NCI-H187 treated with DMSO at 0.1 percent for 48 hours (cell line): Measurements from ENCODE around the gene VN1R5.
"Not testable (repeated sequence)": the region's sequence is repeated elsewhere in the genome, so short reads cannot be mapped to it uniquely, and the experiment has no call there.

Experiments
- DNase-seq: peaks from one replicate; lab custom pipeline; 2025; lab: John Stamatoyannopoulos, UW

VN1R5 gene

GRCh38 chr1:247255772-247256171 is at the start of gene VN1R5:
Gene VN1R5 (plus strand): TSS chr1:247256072.
- not testable (repeated sequence) for DNase-seq

- no peak for DNase-seq
Measured at GRCh38 chr1:247209396-247209795, 46.5 kb upstream of the VN1R5 start.

GRCh38 chr1:247210062-247210375 is 45.9 kb upstream of the VN1R5 start:
- DNase-seq = no peak

GRCh38 chr1:247210376-247211117 is 45.3 kb upstream of the VN1R5 start:
- DNase-seq = peak; percentile 53

GRCh38 chr1:247211339-247211738 is 44.5 kb upstream of the VN1R5 start:
- DNase-seq = no peak

GRCh38 chr1:247212012-247212411 is 43.9 kb upstream of the VN1R5 start:
- no peak for DNase-seq

GRCh38 chr1:247212627-247213617 is 43.0 kb upstream of the VN1R5 start:
- DNase-seq = no peak

GRCh38 chr1:247216261-247216660 is 39.6 kb upstream of the VN1R5 start:
- no peak for DNase-seq

- no peak for DNase-seq
Measured at GRCh38 chr1:247218121-247218651, 37.7 kb upstream of the VN1R5 start.

GRCh38 chr1:247220280-247220679 is 35.6 kb upstream of the VN1R5 start:
- DNase-seq = not testable (repeated sequence)

- DNase-seq = no peak
Measured at GRCh38 chr1:247222840-247223239, 33.0 kb upstream of the VN1R5 start.

- DNase-seq = no peak
Measured at GRCh38 chr1:247224822-247225221, 31.1 kb upstream of the VN1R5 start.

GRCh38 chr1:247228133-247228532 is 27.7 kb upstream of the VN1R5 start:
- DNase-seq = no peak

GRCh38 chr1:247241691-247242090 is 14.2 kb upstream of the VN1R5 start:
- no peak for DNase-seq

- DNase-seq = no peak
Measured at GRCh38 chr1:247243524-247244137, 12.2 kb upstream of the VN1R5 start.

- DNase-seq = no peak
Measured at GRCh38 chr1:247246325-247247115, 9.4 kb upstream of the VN1R5 start.

GRCh38 chr1:247247568-247247967 is 8.3 kb upstream of the VN1R5 start:
- DNase-seq = no peak

- DNase-seq = no peak
Measured at GRCh38 chr1:247266053-247266452, 10.2 kb downstream of the VN1R5 start.

GRCh38 chr1:247268390-247269045 is 12.6 kb downstream of the VN1R5 start:
- no peak for DNase-seq

GRCh38 chr1:247269133-247269532 is 13.3 kb downstream of the VN1R5 start:
- no peak for DNase-seq

- DNase-seq = no peak
Measured at GRCh38 chr1:247270003-247270402, 14.1 kb downstream of the VN1R5 start.
